ENCODE measurements around the gene SRCAP. TPM values are rescaled to one million over a fixed set of nuclear protein-coding genes. Genes with fewer than 3 reads are reported as not detected.
"Not testable (repeated sequence)": the region's sequence is repeated elsewhere in the genome, so short reads cannot be mapped to it uniquely, and the experiment has no call there.

The SRCAP gene
- polyA plus RNA-seq, 5 donors: 30.1 to 41.0 (median 34.8) TPM

DNA sequence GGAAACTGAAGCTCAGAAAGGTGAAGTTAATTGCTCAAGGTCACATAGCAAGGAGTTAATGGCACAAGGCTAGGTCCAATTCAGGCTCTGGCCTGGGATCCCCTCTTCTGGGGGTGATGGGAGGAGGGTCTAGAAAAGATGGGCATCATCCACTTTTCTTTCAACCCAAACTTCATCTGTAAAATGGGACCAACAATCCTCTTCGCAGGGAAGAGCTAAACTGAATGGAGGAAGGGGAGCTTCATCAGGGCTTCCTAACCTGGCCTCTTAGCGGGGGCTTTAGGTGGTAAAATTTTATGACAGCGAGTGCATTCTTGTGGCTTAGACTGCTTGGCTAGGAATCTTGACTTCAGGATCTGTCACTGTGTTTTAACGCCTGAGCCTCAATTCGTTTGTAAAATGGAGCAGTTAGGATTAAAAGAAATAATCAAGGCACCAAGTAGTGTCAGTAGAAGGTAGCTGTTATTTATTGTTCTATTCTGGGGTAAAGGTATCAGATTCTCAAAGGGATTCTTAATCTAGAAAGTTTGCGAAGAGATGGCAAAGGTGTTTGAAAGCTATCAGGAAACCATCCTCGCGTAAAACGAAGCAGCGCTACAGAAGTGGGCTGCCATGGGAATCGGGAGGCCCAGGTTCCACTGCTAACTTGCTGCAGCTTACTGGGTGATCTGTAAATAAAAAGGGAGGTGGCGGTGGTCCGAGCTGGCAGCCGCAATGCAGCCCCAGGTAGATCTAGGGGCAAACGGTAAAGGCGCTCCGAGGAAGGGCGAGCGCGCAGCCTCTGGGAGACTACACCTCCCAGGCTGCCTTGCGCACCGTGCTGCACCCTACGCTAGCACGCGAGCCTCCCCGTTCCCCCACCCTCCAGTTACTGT, 1.5 kb upstream of the SRCAP start:
- no peak for DNase-seq

DNA sequence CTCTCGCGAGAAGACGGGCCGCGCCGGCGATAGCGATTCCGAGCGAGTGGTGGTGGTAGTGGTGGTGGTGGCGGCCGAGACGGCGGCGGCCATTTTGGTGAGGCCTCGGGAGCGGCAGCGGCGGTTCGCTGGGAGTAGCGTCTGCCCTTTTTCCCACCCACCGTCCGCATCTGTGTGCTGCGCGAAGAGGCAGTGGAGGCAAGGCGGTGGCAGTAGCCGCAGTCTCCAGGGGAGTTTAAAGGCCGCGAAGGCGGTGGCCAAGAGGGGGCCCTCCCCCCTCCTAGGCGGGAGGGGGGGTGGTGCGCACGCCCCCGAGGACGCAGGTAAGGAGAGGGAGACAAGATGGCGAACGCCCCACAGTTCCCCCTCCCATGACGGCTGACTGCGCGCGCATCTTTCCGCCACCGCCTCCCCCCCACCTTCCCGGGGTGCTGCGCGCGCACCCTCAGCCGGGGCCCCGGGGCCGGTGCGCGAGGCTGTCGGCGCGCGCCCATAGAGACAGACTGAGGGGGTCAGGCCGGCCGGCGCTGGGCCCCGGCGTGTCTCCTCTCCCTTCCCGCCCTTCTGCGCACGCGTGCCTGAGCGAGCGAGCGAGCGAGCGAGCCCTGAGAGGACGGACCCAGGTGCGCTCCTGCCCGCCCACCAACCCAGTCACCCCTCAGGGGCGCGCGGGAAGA, 694 bp upstream of the SRCAP start:
- peak; percentile 97 for DNase-seq

DNA sequence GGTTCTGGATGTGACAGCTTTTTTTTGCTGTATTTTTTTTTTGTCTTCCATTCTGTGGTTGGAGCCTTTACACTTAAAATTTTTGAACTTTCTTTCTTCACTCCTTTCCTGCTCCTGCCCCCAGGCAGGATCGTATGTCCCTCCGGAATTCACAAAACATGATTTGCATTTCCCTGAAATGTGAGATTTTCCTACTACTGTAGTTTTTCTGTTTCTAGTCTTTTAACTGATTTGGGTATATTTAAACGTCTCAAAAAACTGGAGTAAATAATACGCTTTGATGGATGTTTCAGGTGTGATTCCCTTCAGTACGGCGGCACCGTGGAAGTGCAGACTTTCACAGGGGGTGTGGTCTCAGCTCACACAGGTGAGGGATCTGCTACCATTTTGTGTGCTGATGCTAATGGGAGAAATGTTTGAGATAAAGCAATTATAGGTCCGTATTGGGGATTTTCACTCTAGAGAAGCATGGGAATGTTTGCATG, 686 bp downstream of the SRCAP start:
- no peak for DNase-seq

DNA sequence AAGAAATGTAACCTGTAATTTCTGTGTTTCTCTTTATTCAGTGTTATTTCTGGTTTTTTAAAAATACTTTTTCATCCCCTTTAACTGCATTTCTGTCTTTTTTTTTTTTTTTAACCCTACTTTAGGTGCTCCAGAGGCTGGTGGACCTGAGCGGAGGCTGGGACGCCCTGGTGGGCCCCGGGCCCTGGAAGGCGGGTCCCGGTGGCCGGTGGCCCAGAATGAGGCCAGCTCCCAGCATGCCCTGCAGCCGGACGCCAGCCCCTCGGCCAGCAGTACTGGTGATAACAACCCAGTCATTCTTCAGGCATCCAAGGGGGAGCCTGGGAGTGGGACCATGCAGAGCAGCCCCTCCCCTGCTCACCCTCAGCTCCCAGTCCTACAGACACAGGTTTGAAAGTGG, 1.5 kb downstream of the SRCAP start:
- no peak for DNase-seq

DNA sequence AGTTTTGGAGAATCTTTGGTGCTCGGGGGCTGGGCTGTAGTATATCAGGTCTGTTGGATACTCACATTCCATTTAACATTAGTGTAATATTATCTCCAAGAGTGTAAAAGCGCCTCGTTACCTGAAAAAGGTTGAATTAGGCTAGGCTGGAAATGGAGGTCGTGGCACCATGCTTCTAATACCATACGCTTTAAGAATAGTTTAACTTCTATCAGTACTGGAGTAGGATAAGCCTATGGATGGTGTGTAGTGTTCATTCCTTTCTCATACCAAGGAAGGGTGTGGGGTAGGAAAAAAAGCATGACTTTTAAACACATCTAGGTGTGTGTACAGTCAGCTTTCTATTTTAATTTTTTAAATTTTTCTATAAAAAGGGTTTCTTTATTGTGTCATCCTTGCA, 2.0 kb downstream of the SRCAP start:
- DNase-seq: no peak

DNA sequence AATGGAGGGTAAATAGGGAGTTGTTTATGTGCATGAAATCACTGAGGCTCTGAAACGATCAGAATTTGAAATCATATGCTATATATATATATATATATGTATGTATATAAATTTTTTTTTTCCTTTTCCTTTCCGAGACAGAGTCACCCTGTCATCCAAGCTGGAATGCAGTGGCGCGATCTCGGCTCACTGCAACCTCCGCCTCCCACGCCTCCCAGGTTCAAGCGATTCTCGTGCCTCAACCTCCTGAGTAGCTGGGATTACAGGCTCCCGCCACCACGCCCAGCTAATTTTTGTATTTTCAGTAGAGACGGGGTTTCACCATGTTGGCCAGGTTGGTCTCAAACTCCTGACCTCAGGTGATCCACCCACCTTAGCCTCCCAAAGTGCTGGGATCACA, 4.1 kb downstream of the SRCAP start:
- DNase-seq: not testable (repeated sequence)

DNA sequence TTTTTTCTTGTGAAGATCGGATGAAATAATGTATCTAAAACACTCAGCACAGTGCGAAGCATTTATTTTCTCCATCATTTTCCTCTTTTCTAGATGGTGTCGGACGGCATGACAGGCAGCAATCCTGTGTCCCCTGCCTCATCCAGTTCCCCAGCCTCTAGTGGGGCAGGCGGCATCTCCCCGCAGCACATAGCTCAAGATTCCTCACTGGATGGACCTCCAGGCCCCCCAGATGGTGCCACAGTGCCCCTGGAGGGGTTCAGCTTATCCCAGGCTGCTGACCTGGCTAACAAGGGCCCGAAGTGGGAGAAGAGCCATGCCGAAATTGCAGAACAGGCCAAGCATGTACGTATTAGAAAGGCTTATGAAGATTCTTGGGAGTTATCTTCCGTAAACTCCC, 5.0 kb downstream of the SRCAP start:
- DNase-seq: no peak

DNA sequence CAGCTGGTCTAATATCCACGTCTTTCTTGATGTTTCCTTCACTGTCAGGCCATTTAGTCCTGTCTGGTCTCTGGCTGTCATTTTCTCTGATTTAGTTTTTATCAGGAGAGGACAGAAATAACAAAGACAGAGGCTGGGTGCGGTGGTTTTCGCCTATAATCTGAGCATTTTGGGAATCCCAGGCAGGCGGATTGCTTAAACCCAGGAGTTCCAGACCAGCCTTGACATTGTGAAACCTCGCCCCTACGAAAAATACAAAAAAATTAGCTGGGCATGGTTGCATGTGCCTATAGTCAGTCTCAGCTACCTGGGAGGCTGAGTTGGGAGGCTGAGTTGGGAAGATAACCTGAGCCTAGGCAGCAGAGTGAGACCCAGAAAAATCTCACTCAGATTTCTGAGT, 7.1 kb downstream of the SRCAP start:
- no peak for DNase-seq

DNA sequence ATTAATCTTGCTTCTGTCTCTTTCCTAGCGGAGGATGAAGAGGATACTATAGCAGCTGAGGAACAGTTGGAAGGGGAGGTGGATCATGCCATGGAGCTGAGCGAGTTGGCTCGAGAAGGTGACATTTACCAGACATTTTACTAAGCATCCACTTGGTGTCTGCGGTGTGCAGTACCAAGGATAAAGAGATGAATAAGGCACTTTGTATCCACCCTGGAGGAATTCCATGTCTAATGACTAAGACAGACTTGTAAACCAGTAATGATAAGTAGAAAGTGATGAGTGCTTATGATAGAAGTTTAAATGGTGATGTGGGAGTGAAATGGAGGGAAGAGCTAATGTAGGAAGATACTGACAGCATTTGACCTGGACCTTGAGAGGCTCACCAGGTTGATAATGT, 12.0 kb downstream of the SRCAP start:
- no peak for DNase-seq

DNA sequence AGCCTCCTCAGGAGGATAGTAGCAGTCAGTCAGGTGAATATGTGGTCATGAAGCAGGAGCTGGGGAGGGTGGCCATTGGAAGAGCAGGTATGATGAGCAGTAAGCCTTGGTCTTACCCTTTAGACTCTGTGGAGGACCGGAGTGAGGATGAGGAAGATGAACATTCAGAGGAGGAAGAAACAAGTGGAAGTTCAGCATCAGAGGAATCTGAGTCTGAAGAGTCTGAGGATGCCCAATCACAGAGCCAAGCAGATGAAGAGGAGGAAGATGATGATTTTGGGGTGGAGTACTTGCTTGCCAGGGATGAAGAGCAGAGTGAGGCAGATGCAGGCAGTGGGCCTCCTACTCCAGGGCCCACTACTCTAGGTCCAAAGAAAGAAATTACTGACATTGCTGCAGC, 12.7 kb downstream of the SRCAP start:
- no peak for DNase-seq

DNA sequence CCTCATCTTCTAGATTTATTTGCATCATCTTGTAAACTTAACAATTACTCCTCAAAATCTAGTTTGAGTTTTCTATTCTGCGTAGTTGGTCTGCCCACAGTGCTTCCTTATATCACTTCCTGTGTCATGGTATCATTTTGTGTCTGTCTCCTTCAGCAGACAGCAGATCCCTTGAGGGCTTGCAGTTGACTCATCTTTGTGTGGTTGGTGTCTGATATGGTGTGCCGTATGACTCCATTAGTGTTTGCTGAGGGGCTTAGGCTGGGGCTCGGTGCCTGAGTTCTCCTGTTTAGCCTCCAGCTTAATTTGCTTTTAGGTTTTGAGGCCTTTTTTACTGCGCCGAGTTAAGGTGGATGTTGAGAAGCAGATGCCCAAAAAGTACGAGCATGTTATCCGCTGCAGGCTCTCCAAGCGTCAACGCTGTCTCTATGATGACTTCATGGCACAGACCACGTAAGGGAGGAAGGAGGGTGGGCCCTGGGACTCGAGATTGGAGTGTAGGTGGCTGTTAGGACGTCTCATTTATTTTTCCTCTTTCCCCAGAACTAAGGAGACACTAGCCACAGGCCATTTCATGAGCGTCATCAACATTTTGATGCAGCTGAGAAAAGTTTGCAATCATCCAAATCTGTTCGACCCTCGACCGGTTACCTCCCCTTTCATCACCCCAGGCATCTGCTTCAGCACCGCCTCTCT, 16.9 kb downstream of the SRCAP start:
- DNase-seq: no peak

DNA sequence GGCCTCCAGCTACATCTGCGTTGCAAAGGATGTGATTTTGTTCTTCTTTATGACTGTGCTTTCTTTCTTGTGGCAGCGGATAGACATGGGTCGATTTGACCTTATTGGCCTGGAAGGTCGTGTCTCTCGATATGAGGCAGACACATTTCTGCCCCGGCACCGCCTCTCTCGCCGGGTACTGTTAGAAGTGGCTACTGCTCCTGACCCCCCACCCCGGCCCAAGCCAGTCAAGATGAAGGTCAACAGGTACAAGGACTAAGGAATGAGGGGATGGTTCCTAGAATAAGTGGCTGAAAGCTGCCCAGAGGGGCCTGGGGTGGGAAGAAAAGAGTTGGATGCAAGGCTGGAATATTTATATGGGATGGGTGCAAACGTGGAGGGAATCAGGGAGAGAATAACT, 21.1 kb downstream of the SRCAP start:
- no peak for DNase-seq

DNA sequence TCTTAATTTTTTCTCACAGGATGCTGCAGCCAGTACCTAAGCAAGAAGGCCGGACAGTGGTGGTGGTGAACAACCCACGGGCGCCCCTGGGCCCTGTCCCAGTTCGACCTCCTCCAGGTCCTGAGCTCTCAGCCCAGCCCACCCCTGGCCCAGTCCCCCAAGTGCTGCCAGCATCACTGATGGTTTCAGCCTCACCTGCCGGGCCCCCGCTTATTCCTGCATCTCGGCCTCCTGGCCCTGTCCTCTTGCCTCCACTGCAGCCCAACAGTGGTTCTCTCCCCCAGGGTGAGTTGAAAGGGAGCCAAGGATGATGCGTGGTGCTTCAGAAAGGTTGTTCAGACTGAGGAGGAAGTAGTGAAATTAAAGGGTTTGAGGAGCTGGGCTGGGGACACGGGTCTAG, 21.7 kb downstream of the SRCAP start:
- no peak for DNase-seq

DNA sequence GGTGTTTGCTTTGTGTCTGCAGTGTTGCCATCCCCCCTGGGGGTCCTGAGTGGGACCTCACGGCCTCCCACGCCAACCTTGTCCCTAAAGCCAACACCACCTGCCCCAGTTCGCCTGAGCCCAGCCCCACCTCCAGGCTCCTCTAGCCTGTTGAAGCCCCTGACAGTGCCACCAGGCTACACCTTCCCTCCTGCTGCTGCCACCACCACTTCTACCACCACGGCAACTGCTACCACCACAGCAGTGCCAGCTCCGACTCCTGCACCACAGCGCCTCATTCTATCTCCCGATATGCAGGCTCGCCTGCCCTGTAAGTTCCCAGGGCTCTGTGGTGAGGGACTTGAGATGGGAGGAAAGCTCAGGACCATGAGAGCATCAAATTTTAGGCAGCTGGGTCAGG, 22.2 kb downstream of the SRCAP start:
- DNase-seq: no peak

DNA sequence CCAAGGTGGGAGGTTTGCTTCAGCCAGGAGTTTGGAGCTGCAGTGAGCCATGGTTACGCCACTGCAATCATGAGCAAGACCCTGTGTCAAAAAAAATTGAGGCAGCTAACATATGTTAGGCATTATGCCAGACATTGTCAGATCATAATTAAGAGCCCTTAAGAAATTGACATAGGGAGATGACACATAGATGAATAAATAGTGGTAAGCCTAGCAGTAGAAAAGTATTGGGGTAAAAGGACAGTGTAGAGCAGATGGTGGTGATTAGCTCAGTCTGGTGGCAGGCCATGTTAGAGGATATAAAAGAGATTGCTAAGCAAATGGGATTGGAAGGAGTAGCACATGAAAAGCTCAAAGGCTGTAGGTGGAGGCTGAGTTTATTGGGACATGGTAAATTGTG, 22.6 kb downstream of the SRCAP start:
- no peak for DNase-seq

DNA sequence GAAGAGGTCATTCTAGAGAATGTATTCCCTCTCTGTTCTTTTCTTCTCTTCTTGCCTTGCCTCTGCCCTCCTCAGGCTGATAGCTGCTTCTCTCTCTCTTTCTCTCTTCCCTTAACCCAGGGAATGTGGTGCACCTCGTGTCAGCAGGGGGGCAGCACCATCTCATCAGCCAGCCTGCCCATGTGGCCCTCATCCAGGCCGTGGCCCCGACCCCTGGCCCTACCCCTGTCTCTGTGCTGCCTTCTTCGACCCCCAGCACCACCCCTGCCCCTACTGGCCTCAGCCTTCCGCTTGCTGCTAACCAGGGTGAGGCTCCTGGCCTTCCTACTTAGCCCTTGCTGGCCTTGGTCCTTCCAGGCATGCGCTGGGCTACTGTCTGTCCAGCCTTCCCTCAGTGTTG, 23.5 kb downstream of the SRCAP start:
- no peak for DNase-seq

DNA sequence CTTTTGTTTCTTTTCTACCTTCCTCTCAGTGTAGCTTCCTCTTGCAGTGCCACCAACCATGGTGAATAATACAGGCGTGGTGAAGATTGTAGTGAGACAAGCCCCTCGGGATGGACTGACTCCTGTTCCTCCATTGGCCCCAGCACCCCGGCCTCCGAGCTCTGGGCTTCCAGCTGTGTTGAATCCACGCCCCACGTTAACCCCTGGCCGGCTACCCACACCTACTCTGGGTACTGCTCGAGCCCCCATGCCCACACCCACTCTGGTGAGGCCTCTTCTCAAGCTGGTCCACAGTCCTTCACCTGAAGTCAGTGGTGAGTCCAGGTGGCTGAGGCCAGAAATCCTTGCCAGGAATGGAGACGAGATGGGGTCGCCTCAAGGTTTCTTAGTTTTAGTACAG, 23.9 kb downstream of the SRCAP start:
- DNase-seq: no peak

DNA sequence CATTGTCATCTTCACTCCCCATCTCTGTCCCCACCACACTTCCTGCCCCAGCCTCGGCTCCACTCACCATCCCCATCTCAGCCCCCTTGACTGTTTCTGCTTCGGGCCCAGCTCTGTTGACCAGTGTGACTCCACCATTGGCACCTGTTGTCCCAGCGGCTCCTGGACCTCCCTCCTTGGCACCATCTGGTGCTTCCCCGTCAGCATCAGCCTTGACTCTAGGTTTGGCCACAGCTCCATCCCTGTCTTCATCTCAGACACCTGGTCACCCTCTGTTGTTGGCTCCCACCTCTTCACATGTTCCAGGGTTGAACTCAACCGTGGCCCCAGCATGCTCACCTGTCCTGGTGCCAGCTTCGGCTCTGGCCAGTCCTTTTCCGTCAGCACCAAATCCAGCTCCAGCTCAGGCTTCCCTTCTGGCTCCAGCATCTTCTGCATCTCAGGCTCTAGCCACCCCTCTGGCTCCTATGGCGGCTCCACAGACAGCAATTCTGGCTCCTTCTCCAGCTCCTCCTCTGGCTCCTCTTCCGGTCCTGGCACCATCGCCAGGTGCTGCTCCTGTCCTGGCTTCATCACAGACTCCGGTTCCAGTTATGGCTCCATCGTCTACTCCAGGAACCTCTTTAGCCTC, 24.9 kb downstream of the SRCAP start:
- no peak for DNase-seq

DNA sequence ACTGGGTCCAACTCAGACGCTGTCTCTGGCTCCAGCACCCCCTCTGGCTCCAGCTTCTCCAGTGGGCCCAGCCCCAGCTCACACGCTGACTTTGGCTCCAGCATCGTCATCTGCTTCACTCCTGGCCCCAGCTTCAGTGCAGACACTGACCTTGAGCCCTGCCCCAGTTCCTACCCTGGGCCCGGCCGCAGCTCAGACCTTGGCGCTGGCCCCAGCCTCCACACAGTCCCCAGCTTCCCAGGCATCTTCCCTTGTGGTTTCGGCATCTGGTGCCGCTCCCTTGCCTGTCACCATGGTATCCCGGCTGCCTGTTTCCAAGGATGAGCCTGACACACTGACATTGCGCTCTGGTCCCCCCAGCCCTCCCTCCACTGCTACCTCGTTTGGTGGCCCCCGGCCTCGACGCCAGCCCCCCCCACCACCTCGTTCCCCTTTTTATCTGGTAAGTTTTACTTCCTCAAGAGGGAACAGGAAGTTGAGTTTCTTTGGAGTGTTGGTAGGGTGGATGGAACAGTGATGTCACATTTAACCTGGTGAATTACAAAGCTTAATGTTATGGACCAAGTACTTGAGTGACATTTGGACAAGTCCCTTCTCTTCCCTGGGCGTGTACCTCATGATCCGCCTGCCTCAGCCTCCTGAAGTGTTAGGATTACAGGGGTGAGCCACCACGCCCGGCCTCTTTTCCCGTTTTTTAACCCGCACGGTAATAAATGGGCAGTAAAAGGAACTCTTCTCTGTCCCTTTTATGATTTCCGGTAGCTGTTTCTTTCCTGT, 25.9 kb downstream of the SRCAP start:
- DNase-seq: no peak

DNA sequence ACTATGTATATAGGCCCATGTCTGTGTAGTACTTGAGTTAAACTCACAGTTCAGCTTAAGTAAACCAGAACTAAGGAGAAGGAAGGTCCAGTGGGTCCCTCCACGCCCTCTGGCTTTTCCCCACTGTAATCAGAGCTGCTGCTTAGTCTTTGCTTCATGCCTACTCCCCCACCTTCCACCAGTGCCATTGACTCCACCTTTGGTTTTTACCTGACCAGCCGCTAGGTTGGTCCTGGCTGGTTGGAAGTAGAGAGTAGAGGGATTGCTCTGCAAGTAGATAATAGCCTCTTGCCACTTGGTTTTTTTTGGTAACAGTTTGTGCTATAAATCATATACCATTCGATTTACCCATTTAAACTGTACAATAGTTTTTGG, 26.4 kb downstream of the SRCAP start:
- no peak for DNase-seq

DNA sequence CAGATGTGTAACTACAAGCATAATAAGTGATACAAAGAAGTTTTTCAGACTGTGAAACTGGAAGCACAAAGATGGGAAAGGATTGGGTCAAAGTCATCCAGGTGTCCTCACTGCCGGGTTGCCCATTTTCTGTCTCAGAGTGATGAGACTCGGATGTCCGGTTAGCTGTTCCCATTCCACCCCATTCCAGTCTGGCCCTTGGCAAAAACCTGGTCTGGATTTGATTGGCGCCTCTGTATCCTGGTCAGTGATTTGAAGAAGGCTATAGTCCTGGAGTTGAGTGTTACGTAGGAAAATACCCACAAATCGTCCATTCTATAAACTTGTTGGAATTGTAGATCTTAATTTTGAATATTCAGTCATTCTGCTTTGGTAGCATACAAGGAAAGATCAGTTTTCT, 29.4 kb downstream of the SRCAP start:
- DNase-seq: no peak
